Measurements from ENCODE around the gene PHF21B.
"Not testable (repeated sequence)": the region's sequence is repeated elsewhere in the genome, so short reads cannot be mapped to it uniquely, and the experiment has no call there.

The PHF21B gene

GRCh38 chr22:44915441-44915840, 94.4 kb downstream of the PHF21B start:
- no peak for DNase-seq

DNA sequence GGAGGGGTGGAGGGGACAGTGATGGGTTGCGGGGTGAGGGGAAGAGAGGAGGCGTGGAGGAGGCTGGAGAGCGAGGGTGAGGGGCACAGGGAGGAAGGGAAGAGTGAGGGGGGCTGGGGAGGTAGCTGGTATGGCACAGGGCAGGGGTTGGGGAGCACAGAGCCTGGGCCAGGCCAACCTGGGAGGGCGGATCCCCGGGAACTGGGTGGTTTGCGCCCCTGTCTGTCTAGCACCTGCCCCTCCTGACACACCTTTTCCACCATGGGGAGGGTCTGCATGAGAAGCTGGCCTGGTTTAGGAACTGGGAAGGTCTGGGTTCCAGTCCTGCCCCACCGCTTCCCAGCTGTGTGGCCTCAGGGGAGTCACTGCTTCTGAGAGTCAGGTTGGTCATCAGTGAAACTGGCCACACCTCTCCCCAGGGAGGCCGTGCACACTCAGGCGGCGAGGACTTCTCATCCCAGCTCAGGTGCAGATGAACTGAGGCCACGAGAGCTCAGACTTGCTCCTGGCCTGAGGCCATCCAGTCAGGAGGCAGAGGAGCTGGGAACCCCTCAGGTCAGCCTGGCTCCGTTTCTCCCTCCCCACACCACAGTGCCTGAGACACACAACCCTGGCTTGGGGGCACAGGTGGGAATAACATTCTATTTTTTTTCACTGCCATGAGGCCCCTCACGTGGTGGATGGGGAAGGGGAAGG, 95.6 kb downstream of the PHF21B start:
- DNase-seq, result no peak

- DNase-seq, result no peak
These were observed 96.4 kb downstream of the PHF21B start for GRCh38 chr22:44913198-44913983.

DNA sequence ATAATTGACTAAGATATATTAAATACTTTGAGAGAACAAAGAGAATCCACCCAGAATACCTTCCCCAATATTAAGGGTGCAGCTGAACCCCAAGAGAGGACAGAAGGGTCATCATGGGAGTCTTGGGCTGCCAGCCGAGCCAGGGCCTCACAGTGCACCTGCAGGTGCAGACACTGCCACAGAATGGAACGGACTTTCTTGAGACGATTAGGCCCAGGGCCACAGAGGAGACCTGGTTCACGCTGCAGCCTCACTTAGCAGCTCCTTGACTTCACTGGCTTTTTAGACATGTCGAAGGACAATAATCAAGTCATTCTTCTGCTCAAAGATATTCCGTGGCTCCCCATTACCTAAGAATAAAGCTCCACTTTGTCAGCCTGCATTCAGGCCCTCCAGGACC, 100.6 kb downstream of the PHF21B start:
- no peak for DNase-seq

DNA sequence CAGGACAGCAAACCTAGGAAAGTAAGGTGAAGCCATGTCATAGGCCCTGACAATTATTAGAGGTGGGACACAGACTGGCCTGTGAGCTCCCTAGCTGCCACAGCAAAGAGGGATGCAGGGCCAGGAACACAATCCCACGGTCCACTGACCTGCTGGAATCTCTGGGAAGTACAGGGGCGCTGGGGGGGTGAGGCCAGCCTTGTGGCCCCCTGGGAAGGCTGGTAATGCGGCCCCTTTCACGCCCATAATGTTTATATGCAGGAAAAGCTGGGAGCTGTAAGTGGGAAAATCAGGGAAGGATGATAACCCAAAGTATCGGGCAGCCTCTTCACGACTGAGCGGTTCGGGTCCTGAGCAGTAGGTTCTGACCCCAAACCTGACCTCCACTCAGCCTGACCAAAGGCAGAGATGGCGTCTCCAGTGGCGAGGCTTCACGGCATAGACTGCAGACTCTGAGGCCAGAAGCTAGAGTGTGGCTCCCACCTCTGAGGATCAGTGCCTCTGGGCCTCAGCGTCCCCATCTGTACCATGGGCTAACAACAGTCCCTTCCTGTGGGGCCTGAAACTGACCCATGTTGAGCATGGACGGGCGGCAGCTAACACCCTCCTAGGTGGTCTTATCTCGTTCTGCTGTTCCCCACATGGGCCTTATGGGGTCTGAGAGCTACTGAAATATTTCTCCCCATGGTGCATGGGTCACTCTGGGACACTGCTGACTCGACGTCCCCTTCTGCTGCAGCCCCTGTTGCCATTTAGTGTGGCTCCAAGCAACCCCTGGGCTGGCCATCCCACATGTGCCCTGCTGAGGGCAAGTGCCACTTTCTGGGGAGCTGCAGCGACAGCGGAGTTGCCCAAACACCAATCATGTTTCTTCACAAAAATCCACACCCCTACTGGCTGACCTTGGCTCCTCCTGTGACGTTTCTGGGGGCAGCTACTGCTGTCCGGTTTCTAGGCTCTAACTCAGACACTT, 101.8 kb downstream of the PHF21B start:
- DNase-seq, result no peak

- no peak for DNase-seq
These were observed 102.7 kb downstream of the PHF21B start for GRCh38 chr22:44906999-44907644.

DNA sequence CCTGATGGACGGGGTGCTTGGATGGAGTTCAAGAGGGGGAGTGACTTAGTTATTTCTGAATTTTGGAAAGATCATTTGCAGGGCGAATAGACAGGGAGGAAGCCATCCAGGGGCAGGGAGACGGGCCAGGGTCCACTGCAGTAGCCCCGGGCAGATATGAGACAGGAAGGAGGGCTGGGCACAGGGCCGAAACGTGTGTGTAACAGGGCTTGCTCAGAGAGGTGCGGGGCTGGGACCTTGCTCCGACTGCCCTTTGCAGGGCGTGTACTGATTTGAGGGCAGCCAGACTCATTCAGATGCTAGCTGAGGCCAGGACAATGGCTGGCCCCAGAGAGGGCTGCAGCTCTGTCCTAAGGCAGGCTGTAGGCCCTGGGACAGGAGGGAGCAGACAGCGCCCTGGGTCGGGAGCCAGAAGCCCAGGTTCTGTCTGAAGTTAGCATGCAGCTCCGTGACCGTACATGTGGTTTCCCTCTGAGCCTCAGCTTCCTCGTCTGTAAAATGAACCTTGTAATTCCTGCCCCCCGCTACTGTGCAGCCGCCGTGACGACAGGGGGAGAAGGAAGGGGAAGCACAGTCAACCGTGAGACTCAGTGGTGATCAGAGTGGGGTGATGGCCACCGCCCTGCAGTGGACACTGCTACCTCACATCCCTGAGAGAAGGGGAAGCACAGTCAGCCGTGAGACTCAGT, 103.4 kb downstream of the PHF21B start:
- DNase-seq, result no peak

- DNase-seq, result not testable (repeated sequence)
These were observed 105.2 kb downstream of the PHF21B start for GRCh38 chr22:44904492-44905152.

- not testable (repeated sequence) for DNase-seq
These were observed 106.6 kb downstream of the PHF21B start for GRCh38 chr22:44903164-44903563.

GRCh38 chr22:44901301-44901700, 108.5 kb downstream of the PHF21B start:
- no peak for DNase-seq

DNA sequence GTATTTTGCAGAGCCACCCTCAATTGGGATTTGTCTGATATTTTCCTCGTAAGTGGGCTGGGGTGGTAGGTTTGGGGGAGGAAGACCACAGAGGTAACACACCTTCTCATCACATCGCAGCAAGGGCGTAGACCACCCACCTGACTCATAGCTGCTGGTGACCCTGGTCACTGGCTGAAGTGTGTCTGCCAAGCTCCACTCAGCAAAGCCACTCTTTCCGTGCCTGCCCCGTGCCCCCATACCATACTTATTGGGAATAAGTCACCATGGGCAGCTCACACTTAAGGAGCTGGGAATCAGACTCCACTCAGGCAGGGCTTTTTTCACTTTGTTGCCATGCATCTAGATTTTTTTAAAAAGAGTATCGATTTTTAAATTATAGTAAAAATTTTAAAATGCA, 111.6 kb downstream of the PHF21B start:
- no peak for DNase-seq

DNA sequence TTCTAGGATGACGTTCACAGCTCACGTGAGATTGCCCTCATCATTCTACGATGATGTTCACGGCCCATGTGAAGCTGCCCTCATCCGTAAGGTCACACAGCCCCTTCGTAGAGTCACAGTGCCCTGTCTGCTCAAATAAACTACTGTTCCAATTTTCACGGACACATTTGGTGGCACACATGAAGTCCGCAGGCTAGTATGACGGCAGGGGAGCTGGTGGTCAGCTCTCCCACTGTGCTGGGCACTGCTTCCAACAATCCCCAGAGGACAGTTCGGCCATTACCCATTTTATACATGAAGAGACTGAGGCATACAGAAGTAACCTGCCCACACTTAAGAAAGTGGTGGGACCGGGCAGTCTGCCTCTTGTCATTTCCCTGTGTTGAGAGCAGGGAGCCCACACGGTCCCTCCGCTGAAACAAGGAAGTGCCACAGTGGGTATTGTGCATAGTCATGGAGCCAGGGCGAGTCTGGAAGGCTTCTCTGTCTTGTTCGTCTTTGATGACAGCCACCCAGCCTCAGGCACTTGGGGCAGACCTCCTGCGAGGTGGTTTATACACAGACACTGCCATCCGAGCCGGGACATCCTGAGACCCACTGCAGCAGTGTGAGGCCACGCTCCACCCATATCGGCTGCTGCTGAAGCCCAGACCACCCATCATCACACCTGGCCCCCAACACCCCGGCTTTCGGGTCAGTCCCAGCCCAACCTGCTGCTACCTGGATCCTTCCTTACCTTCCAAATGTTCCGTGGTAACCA, 114.3 kb downstream of the PHF21B start:
- DNase-seq, result no peak

GRCh38 chr22:44894782-44895181, 115.0 kb downstream of the PHF21B start:
- no peak for DNase-seq

DNA sequence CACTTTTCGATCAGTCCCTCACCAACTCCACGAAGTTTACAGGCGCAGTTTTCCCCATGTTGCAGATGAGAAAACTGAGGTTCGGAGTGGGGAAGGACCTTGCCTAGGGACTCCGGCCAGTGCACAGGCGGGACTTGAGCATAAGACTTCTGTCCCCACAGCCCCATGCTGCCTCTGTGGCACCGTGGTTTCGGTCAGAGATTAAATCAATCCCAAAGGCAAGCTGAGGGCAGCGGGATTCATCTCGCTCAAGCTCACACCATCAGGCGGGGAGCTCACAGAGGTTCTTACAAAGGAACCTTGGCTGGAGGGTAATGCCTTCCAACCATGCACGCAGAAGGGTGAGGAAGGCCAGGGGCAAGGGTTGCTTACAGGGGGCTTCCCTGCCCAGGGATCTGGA, 115.5 kb downstream of the PHF21B start:
- DNase-seq, result no peak

GRCh38 chr22:44893731-44894080, 116.1 kb downstream of the PHF21B start:
- no peak for DNase-seq

GRCh38 chr22:44892803-44893730, 116.7 kb downstream of the PHF21B start:
- DNase-seq, result no peak

- DNase-seq, result no peak
These were observed 117.6 kb downstream of the PHF21B start for GRCh38 chr22:44892243-44892642.

GRCh38 chr22:44891791-44892190, 118.0 kb downstream of the PHF21B start:
- no peak for DNase-seq

GRCh38 chr22:44891293-44891747, 118.5 kb downstream of the PHF21B start:
- no peak for DNase-seq
